SK-N-SH (cell line): ENCODE results near the gene RBM24.

Experiments
- FOXM1 ChIP-seq: IDR thresholded peaks from 2 replicates; pipeline ENCODE4 v1.4.0; 2012; ENCODE audit warnings: low read depth, mild to moderate bottlenecking
- REST ChIP-seq: IDR thresholded peaks from 2 replicates; pipeline ENCODE4 v1.6.1; 2012; ENCODE audit warnings: mild to moderate bottlenecking, low read depth, low read length, moderate library complexity
- TF ChIP-seq, protein P1 (sequence below): fragments of 200-600 bp; sonication (generic); IDR thresholded peaks from 2 replicates; pipeline ENCODE4 v1.6.1; 2017; ENCODE audit warnings: antibody characterized with exemption, mild to moderate bottlenecking, moderate library complexity

DNA sequence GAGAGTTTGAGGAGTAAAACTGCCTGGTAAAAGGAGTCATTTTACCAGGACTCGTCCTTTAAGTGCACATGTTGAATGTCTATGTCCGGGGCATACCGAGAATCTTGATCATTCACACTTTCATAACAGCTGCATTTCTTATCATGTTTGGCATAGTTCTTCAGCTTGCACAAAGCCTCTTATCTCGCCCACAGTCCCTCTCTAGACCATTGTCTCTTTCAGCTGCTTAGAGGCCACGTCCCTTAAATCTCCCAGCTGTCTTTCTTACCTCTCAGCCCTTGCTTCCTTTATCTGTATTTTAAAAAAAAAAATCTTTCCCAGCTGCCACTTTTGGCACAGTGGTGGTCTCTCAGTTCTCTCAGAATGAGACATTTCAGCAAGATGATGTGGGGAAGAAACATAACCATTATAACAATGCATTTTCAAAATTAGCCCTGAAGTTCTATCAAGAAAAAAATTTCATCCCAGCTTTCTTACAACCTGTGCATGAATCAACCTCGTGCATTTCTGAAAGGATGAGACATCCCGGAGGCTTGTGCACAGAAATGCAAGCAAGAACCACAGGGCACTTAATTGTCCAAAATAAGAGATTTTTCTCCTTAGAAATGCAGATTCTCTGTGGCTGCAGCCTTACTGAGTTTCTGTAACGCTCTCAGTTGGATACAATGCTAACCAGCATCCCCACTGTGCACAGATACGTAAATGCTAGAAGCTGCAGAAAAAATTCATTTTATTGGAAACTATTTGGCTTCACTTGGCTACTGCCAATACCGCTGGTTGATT, 24.2 kb downstream of the RBM24 start:
- no peak for TF ChIP-seq REST
- TF ChIP-seq, protein P1, sequence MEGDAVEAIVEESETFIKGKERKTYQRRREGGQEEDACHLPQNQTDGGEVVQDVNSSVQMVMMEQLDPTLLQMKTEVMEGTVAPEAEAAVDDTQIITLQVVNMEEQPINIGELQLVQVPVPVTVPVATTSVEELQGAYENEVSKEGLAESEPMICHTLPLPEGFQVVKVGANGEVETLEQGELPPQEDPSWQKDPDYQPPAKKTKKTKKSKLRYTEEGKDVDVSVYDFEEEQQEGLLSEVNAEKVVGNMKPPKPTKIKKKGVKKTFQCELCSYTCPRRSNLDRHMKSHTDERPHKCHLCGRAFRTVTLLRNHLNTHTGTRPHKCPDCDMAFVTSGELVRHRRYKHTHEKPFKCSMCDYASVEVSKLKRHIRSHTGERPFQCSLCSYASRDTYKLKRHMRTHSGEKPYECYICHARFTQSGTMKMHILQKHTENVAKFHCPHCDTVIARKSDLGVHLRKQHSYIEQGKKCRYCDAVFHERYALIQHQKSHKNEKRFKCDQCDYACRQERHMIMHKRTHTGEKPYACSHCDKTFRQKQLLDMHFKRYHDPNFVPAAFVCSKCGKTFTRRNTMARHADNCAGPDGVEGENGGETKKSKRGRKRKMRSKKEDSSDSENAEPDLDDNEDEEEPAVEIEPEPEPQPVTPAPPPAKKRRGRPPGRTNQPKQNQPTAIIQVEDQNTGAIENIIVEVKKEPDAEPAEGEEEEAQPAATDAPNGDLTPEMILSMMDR: no peak
- no peak for TF ChIP-seq FOXM1
